ENCODE measurements around the gene TM2D3.

The TM2D3 gene

GRCh38 chr15:101620671-101621070 is 31.5 kb downstream of the TM2D3 start:
- DNase-seq = no peak

- DNase-seq = no peak
Observed at GRCh38 chr15:101619615-101619865, 32.6 kb downstream of the TM2D3 start.

- no peak for DNase-seq
Observed at GRCh38 chr15:101618851-101619614, 33.1 kb downstream of the TM2D3 start.

- no peak for DNase-seq
Observed at GRCh38 chr15:101618076-101618475, 34.1 kb downstream of the TM2D3 start.

DNA sequence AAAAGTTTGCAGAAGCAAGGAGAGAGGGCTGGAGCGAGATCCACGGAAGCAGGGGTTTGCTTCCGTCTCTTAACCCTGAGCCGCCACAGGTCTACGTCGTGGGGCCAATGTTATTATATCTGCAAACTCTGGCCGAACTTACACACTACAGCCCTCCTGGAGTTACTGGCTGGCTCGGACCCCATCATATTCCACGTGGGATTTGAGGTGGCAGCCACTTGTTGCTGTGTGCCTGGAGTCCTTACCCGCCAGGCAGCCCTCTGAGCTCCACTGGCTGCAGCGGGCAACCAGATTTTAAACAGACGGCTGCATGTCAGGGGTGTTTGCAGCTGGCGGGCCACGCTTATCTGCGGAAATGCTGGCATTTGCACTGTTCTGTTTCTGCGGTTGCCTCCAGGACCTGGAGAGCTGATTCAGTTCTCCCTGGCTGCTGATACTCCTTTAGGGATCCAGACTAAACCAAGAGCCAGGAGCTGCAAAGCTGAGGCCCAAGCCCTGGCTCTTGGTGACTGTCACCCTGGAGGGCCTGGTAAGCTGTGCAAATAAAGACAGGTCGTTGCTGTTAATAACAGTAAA is 34.7 kb downstream of the TM2D3 start:
- no peak for DNase-seq

DNA sequence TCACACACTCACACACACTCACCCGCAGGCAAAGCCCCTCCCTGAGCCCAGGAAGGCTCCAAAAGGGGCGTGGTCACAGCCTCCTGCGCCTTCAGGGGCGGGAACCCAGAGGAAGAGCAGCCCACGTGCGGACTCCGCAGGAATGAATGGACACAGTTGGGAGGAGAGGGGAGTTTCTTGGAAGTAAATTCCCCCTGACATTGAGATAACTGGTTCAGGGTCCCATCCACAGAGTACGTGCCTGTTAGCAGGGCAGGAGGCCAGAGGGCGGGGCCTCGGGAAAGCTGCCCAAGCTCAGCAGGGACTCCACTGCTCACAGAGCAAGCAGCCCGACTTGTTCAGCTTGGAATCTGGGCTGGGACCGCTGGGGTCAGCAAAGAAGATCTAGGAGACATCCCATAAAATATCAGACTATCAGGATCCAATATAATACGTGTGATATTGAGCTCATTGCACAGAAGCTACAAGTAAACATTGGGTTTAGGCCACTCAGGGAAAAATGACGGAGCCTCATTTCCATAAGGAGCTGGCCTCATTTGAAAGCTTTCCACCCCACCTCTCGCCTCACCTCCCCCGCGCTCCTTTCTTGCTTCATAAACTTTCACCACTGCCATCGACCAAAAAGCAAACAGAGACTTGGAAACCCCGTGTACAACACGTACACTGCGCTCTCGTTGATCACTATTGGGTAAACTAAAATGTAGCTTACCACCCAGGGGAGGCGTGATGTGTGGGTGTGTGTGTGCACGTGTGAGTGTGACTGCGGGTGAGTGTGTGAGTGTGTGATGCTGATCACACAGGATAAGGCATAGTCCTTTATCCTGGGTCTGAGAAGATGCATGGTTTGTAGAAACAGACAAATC is 36.0 kb downstream of the TM2D3 start:
- peak; percentile 72 for DNase-seq

DNA sequence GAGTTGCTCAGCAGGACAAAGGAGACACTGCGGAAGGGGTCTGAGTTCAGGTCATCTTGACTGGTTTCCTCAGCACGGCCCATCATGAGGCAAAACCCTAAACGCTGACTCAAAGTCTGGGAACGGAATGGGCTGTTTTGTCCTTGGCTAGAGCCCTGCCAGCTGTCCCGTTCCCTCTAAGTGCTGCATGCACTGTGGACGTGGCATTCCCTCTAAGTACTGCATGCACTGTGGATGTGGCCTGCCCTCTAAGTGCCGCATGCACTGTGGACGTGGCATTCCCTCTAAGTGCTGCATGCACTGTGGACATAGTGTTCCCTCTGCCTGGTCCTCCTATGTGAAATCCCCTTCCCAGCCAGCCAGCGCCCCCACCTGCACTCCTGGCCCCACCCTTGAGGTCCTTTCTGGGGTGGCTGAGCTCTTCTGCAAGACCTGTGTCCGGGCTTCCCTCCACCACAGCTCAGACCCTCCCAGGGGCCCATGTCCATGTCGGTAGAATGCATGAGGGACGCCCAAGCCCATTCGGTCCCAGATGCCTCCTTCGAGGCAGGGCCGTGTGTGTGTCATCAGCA is 36.7 kb downstream of the TM2D3 start:
- DNase-seq = no peak

DNA sequence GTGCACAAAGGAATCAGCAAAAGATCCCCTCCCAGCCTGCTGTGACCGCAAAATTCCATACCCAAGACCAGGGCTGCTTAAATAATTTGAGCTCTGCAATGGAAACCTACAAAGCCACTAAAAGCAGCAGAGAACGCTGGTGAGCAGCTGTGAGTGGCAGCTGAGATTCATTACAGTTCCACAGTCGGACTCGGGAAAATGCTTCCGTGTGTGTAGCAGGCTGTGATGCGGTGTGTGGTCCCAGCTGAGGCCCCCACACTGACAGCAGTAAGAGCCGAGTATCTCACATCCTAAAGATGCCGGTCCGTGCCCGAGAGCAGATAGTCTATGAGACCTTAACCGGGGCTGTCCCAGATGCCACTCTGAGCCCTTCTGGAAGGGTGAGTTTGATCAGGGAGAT is 37.4 kb downstream of the TM2D3 start:
- DNase-seq = no peak

DNA sequence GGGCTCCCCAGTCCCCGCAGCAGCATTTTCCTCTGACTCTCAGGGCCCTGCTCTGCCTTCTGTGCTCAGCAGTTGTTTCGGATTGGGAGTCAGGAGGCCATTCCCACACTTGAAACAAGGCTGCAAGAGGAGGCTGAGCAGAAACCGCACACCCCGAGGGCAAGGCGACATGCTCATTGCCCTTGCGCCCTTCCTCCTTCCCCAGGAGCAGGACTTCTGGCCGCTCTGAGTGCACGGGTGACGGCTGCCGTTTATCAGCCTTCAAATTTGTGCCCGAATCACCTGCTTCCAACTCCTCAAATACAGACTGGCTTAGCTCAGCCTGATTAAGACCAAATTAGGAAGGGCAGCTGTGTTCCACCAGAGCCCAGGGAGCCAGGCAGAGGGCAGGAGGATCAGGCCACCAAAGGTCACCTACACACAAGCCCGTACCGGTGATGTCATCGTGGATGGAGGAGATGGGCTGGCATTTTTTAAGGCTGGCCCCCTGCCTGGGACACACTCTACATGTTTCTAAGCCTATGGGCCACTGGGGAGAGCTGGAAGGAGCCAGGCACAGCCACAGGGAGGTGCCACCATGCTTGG is 38.1 kb downstream of the TM2D3 start:
- DNase-seq = no peak

DNA sequence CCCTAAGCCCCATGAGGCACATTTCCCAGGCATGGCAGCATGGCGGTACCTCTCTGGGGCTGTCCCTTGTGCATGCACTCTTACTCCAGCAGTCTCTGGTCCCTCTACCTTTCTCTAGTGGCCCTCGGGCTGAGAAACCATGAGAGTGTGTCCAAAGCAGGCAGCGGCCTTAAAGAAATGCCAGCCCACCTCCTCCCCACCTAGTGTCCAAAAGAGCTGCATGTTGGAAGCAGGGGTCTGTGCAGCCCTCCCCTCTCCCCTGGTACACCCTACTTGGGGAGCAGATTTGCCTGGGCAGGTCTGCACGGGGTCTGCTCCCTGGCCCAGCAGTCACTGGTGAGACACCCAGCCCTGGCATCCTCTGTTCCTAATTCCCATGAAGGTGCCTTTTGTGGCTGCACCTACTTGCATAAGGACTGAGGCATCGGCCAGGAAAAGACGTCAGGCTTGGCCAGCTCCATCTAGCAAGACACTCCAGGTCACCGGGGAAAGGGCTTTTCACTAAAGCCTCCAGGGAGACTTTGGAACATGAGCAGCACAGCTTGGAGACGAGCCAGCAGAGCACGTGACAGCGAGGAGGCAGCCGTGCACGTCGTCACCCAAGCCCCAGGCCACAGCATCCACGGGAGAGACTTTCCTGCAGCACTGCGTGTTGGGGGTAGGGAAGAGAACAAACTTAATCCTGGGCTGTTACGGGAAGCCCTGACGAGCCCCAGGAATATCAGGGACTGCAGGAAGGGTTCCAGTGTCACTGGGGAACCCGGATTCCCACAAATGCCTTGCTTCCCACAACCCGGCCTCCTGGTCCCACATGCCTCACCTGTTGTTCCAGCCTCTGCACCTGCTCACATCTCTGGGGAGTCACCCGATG is 38.8 kb downstream of the TM2D3 start:
- DNase-seq = peak; percentile 88

DNA sequence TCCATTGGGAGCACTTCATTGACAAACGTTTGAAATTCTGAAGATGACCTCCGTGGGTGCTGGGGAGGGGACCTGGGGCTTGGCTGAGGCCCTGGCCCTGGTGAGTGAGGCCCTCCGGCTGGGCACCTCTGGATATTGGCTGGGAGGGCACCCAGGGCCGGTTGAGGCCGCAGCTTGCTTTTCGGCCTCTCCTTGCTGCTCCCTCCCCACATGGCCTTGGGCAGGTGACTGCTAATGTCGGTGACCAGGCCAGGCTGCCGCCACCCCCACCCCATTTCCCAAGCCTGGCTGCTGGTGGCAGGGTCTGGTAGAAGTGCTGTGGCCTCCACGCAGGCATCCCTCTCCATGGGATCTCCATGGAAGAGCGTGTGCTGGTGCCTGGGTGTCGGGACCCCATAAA is 39.5 kb downstream of the TM2D3 start:
- DNase-seq = no peak

GRCh38 chr15:101611580-101612299 is 40.4 kb downstream of the TM2D3 start:
- no peak for DNase-seq

DNA sequence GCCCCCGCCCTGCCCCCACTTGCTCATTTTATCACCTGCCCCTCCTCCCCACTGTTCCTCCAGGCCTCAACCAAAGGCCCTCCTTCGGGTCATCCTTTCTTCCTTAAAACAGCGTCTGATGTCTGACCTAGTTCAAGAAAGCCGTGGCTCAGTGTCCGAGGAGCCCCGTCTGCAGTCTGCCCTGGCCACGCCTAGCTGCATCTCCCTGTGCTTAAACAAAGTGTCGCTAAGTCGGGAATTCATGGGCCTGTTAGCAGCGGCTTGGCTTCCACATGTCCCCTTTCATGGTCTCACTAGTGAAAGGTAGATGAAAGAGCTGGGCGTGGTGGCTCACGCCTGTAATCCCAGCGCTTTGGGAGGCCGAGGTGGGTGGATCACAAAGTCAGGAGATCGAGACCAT is 41.2 kb downstream of the TM2D3 start:
- no peak for DNase-seq

DNA sequence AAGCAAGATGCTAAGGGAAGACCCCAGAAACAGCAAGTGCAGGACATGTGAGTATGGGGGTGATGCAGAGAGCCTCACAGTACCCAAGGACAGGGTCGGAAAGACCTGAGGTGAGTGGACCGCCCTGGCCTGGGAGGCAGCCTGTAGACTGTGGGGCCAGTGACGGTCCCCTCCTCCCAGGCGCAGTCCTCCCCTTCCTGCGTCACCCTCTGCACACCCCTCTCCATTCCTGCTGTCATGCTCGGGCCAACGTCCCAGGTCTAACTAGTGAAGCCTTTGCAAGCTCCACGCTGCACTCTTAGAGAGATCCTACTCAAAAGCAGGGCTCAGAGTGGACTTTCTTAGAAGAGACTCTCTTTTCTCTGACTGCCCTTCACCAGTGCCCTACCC is 41.6 kb downstream of the TM2D3 start:
- DNase-seq = no peak

DNA sequence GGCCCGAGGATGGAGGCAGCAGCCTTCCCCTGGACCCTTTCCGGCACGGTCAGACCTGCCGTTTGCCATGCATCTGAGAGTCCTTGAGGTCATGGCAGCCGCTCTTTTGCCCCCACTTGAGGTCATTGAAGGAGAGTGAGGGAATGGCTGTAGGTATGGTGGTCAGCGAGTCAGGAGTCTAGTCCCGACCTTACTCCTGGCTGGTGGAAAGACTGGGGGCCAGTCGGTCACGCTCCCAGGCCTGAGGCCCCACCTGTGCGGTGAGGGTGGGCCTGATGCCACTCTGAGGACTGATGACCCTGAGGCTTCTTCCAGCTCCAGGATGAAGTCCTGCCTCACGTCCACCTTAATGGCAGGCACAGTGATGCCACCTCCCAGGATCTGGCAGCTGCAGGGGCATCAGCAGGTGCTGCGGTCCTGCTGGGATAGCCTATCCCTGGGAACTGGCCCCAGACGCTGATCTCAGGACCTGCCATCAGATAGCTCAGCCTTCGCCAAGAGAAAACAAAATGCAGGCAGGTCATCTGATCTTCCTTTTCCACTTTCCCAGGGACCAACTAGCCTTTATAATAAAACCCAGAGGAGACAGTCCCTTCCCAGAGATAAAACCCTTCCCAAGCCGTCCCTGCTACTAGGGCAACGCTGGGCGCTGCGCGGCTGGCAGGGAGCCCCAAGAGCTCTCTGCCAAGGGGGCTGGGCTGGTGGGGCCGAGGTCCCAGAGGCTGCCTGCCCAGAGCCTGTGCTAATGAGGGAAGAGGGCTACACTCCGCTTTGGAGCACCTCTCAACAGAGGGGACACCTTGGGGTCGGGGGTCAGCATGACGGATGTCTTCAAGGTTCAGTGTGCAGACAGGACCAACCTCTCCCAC is 42.2 kb downstream of the TM2D3 start:
- no peak for DNase-seq

- DNase-seq = peak; percentile 83
Observed at GRCh38 chr15:101608201-101608600, 44.0 kb downstream of the TM2D3 start.

- DNase-seq = no peak
Observed at GRCh38 chr15:101607108-101607507, 45.1 kb downstream of the TM2D3 start.

DNA sequence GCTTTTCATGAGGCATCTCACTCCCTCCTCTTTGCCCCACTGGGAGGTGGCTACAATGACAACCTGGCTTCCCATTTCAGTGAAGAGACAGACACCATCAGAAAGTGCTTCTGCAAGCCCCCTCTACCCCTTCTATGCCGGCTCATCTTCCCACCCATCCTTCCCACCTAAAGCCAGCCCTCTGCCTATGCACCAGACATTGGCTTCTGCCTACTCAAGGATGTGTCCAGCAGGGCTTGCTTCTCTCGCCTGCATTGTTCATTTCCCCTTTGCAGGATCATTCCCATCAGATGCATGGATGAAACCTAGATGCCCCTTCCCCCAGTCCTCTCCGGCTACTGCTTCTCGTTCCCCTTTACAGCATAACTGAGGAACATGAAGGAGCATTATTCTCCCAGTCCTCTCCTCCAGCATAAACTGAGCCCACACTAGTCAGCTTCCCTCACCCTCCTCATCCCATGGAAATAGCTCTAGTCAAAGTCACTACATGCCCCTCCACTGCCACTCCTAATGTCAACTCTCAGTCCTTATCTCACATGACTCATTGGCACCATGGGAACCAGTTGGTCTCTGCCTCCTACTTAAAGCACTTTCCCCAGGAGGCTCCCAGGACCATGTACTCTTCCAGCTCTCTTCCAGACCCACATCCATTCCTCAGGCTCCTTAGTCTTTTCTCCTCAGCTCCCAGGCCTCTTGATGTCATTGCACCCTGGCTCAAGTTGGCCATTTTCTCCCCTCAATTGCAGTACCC is 47.9 kb downstream of the TM2D3 start:
- no peak for DNase-seq

DNA sequence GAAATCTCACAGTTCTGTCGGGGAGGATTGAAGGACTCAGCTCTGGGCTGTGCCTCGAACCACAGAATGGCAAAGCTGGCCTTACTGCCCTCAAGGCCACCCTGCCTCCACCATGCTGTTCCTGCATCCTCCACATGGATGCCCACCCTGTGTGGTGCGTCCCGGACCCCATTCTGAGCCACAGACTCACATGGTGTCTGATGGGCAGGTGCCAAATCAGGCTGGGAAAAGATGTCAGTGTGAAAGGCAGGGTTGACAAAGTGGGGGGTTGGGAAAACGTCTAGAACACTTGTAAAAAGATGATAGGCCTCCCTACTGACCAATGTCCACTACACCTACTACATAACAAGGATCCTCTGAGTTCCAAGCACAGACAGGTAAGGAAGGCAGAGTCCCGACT is 49.4 kb downstream of the TM2D3 start:
- no peak for DNase-seq

DNA sequence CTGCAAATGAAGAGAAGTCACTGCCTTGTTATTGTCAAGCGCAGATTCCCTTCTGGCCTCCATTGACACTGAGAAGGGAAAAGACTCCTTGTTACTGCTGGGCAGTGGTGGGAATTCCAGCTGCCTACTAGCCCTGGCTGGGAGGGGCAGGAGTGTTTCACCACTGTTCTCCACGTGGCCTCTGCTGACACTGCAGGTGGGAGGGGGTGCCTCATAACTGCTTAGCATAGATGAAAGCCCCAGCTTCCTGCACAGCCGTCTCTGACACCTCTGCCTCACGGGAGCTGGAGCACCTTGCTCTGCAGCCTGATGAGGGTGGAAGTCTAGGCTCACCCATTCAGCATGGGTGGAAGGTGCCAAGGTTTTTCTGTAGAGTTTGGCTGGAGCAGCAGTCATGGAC is 52.1 kb downstream of the TM2D3 start:
- DNase-seq = peak; percentile 49
